OCI-LY1 (cell line): ENCODE measurements around the gene POLR3B.
"Not testable (repeated sequence)": the region's sequence is repeated elsewhere in the genome, so short reads cannot be mapped to it uniquely, and the experiment has no call there.

Experiments used
- H2AFZ ChIP-seq: fragments of 200-600 bp; sonication (generic), shearing (Covaris generic); 2 replicates; pipeline ENCODE4 v1.6.0; 2014; ENCODE audit warnings: antibody characterized with exemption, mild to moderate bottlenecking, low read length
- H3F3A ChIP-seq: fragments of 200-600 bp; sonication (generic), shearing (Covaris generic); 2 replicates; pipeline ENCODE4 v1.6.0; 2014; ENCODE audit warnings: mild to moderate bottlenecking, antibody characterized with exemption, low read length, moderate library complexity; ENCODE audit not compliant: insufficient read depth
- H3K27ac ChIP-seq: fragments of 200-600 bp; sonication (generic); 2 replicates; pipeline ENCODE4 v1.5.1; 2014; ENCODE audit warnings: low read length, mixed run types, mild to moderate bottlenecking, low read depth; ENCODE audit not compliant: poor library complexity, severe bottlenecking
- H3K27me3 ChIP-seq: fragments of 200-600 bp; sonication (generic); 2 replicates; pipeline ENCODE4 v1.6.0; 2014; ENCODE audit warnings: antibody characterized with exemption, mild to moderate bottlenecking, low read length, moderate library complexity; ENCODE audit not compliant: insufficient read depth
- H3K36me3 ChIP-seq: fragments of 200-600 bp; sonication (generic); 2 replicates; pipeline ENCODE4 v1.6.1; 2014; ENCODE audit warnings: mild to moderate bottlenecking, antibody characterized with exemption, low read length, moderate library complexity, mixed read lengths; ENCODE audit not compliant: insufficient read depth
- H3K4me1 ChIP-seq: fragments of 200-600 bp; sonication (generic); 2 replicates; pipeline ENCODE4 v1.5.1; 2014; ENCODE audit warnings: mild to moderate bottlenecking, low read length, moderate library complexity; ENCODE audit not compliant: insufficient read depth, severe bottlenecking
- H3K4me2 ChIP-seq: fragments of 200-600 bp; sonication (generic), shearing (Covaris generic); 2 replicates; pipeline ENCODE4 v1.6.1; 2014; ENCODE audit warnings: low read length
- H3K4me3 ChIP-seq: fragments of 200-600 bp; sonication (generic); 2 replicates; pipeline ENCODE4 v1.5.1; 2014; ENCODE audit warnings: low read length, low read depth, mild to moderate bottlenecking, mixed read lengths; ENCODE audit not compliant: poor library complexity, severe bottlenecking
- H3K79me2 ChIP-seq: fragments of 200-600 bp; shearing (Covaris generic); 2 replicates; pipeline ENCODE4 v1.6.1; 2016; ENCODE audit warnings: mixed run types, low read length, mixed read lengths; ENCODE audit not compliant: insufficient read depth
- H3K9ac ChIP-seq: fragments of 200-600 bp; sonication (generic), shearing (Covaris generic); 2 replicates; pipeline ENCODE4 v1.6.1; 2014; ENCODE audit warnings: mild to moderate bottlenecking, low read length, mixed read lengths
- H3K9me2 ChIP-seq: fragments of 200-600 bp; sonication (generic), shearing (Covaris generic); 2 replicates; pipeline ENCODE4 v1.6.1; 2014; ENCODE audit warnings: low read depth, mild to moderate bottlenecking, low read length, mixed read lengths
- H3K9me3 ChIP-seq: fragments of 200-600 bp; shearing (Covaris generic); 2 replicates; pipeline ENCODE4 v1.6.1; 2014; ENCODE audit warnings: low read length, mixed read lengths
- H4K20me1 ChIP-seq: fragments of 200-600 bp; sonication (generic), shearing (Covaris generic); 2 replicates; pipeline ENCODE4 v1.6.0; 2016; ENCODE audit warnings: mild to moderate bottlenecking, low read length; ENCODE audit not compliant: insufficient read depth
- CTCF ChIP-seq: fragments of 200-600 bp; sonication (generic), shearing (Covaris generic); IDR thresholded peaks from 2 replicates; pipeline ENCODE4 v1.5.1; 2017; ENCODE audit warnings: mild to moderate bottlenecking, antibody characterized with exemption, low read length, moderate library complexity, mixed read lengths
- EZH2 ChIP-seq: fragments of 200-600 bp; sonication (generic), shearing (Covaris generic); IDR thresholded peaks from 2 replicates; pipeline ENCODE4 v1.8.0; 2017; ENCODE audit warnings: borderline replicate concordance, mixed run types, mild to moderate bottlenecking, antibody characterized with exemption, low read length, moderate library complexity, mixed read lengths

POLR3B gene

GRCh38 chr12:106378788-106379187 is 21.2 kb downstream of the POLR3B start:
- Histone ChIP-seq H3K27ac (no peak overlapping the region), H3F3A (no peaks in the 10 kb centered on the region), H3K9ac (no peak overlapping the region), H3K4me2 (no peak overlapping the region), H2AFZ (no peak overlapping the region), H3K9me2 (no peaks in the 10 kb centered on the region), H3K4me1 (no peaks in the 10 kb centered on the region), H3K4me3 (no peak overlapping the region), H3K9me3 (no peaks in the 10 kb centered on the region), H3K79me2 (no peaks in the 10 kb centered on the region), H4K20me1 (no peaks in the 10 kb centered on the region), H3K36me3 (peaks cover 57% of the 10 kb centered on the region), H3K27me3 (no peaks in the 10 kb centered on the region)
- no peak for TF ChIP-seq EZH2

GRCh38 chr12:106380954-106381353 is 23.4 kb downstream of the POLR3B start:
- H2AFZ ChIP-seq: no peak overlapping the region
- no peaks in the 10 kb centered on the region for H3F3A ChIP-seq
- H3K36me3 ChIP-seq: peaks cover 52% of the 10 kb centered on the region
- no peak overlapping the region for H3K4me2 ChIP-seq
- no peak for TF ChIP-seq CTCF
- no peak overlapping the region for H3K4me3 ChIP-seq
- no peaks in the 10 kb centered on the region for H3K9me3 ChIP-seq
- H3K27ac ChIP-seq: no peak overlapping the region
- no peaks in the 10 kb centered on the region for H3K79me2 ChIP-seq
- no peaks in the 10 kb centered on the region for H3K4me1 ChIP-seq
- no peaks in the 10 kb centered on the region for H4K20me1 ChIP-seq
- no peaks in the 10 kb centered on the region for H3K27me3 ChIP-seq
- H3K9me2 ChIP-seq: no peaks in the 10 kb centered on the region
- H3K9ac ChIP-seq: no peak overlapping the region

GRCh38 chr12:106381866-106382265 is 24.3 kb downstream of the POLR3B start:
- H3K27me3 ChIP-seq, H3K27ac ChIP-seq, H3F3A ChIP-seq, H3K4me1 ChIP-seq, H3K4me2 ChIP-seq, H3K9ac ChIP-seq, H3K4me3 ChIP-seq, H3K9me3 ChIP-seq, H3K79me2 ChIP-seq, H4K20me1 ChIP-seq, H2AFZ ChIP-seq, H3K9me2 ChIP-seq: not testable (repeated sequence)
- peaks cover 52% of the 10 kb centered on the region for H3K36me3 ChIP-seq

- no peak overlapping the region for H3K4me3 ChIP-seq
- H4K20me1 ChIP-seq: no peaks in the 10 kb centered on the region
- peaks cover 11% of the 10 kb centered on the region for H3K36me3 ChIP-seq
- no peaks in the 10 kb centered on the region for H3K79me2 ChIP-seq
- no peak overlapping the region for H3K4me2 ChIP-seq
- H3K9me2 ChIP-seq: no peaks in the 10 kb centered on the region
- no peak overlapping the region for H2AFZ ChIP-seq
- no peaks in the 10 kb centered on the region for H3K27me3 ChIP-seq
- H3K9me3 ChIP-seq: no peaks in the 10 kb centered on the region
- TF ChIP-seq EZH2 (no peak), CTCF (no peak)
- H3F3A ChIP-seq: no peaks in the 10 kb centered on the region
- H3K9ac ChIP-seq: no peak overlapping the region
- H3K27ac ChIP-seq: no peak overlapping the region
- no peaks in the 10 kb centered on the region for H3K4me1 ChIP-seq
Measured at GRCh38 chr12:106386813-106387535, 29.4 kb downstream of the POLR3B start.
